Endothelial cell of umbilical vein (primary cell): ENCODE data around the gene LRRC59.

Experiments
- FOS ChIP-seq: IDR thresholded peaks from 2 replicates; pipeline ENCODE4 v1.6.1; 2011; ENCODE audit warnings: mild to moderate bottlenecking, low read length, moderate library complexity, borderline replicate concordance; ENCODE audit not compliant: insufficient read depth
- GATA2 ChIP-seq: IDR thresholded peaks from 2 replicates; pipeline ENCODE4 v1.7.0; 2011; ENCODE audit warnings: low read depth, mild to moderate bottlenecking, moderate library complexity, mixed read lengths, low read length; ENCODE audit not compliant: insufficient read length, insufficient read depth
- MYC ChIP-seq: IDR thresholded peaks from one replicate; pipeline ENCODE4 v1.6.1; 2011; ENCODE audit warnings: mild to moderate bottlenecking, low read depth, low read length
- POLR2A ChIP-seq: IDR thresholded peaks from 2 replicates; pipeline ENCODE4 v1.6.1; 2012; ENCODE audit warnings: low read depth, mild to moderate bottlenecking, control low read depth, low read length
- TF ChIP-seq, protein P1 (sequence below), 2 donors: IDR thresholded peaks; 1 replicate in 1 of 2; 2 replicates in 1 of 2; pipeline ENCODE4 v1.5.1; 2011; ENCODE audit warnings: low read length in 2 of 2, mild to moderate bottlenecking in 2 of 2, moderate library complexity in 2 of 2, control low read depth in 1 of 2, inconsistent platforms in 1 of 2, low read depth in 1 of 2; ENCODE audit not compliant: insufficient read depth in 1 of 2; ENCODE audit errors: extremely low read depth in 1 of 2

DNA sequence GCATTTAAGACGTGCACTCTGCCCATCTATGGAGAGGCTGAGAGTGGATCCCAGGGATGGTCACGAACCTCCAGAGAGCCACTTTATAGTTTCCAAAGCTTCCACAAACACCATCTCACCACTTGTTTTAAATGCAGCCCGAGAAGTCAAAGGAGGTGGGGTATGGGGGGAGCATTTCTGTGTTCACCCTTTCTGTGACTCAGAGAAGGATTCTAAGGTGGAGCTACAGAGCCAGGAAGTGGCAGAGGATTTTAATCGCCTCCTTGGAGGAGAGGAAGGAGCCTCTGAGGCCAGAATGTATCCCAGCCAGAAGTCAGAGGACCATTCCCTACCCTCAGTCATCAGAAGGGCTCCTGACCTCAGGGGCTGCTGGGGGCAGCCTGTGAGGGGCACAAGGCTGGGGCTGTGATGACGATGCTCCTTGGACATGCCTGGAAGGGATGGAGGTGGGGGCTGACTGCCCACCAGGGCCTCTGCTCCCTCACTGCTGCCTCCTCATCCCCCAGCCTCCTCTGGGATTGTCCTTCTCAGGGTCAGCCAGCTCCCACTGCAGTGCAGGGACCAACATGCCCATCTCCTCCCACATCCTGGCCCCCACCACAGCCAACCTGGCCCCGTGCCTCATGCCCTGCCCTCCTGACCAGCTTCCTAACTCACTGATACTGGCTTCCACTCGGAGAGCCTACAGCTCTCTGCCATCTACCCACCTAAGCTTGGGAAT is 48.6 kb downstream of the LRRC59 start:
- TF ChIP-seq MYC (no peak), POLR2A (no peak), GATA2 (no peak), FOS (no peak)
- TF ChIP-seq, protein P1, sequence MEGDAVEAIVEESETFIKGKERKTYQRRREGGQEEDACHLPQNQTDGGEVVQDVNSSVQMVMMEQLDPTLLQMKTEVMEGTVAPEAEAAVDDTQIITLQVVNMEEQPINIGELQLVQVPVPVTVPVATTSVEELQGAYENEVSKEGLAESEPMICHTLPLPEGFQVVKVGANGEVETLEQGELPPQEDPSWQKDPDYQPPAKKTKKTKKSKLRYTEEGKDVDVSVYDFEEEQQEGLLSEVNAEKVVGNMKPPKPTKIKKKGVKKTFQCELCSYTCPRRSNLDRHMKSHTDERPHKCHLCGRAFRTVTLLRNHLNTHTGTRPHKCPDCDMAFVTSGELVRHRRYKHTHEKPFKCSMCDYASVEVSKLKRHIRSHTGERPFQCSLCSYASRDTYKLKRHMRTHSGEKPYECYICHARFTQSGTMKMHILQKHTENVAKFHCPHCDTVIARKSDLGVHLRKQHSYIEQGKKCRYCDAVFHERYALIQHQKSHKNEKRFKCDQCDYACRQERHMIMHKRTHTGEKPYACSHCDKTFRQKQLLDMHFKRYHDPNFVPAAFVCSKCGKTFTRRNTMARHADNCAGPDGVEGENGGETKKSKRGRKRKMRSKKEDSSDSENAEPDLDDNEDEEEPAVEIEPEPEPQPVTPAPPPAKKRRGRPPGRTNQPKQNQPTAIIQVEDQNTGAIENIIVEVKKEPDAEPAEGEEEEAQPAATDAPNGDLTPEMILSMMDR (IDR thresholded peaks at IDR 0.05; ENCODE audit: extremely low read depth in 1 of 2, insufficient read depth in 1 of 2, low read depth in 1 of 2, low read length in 2 of 2) = no peak
